Mesendoderm (in vitro differentiated cells): ENCODE measurements around the gene LIG3.

Experiments used
- DNase-seq: peaks from one replicate; pipeline ENCODE4 v3.0.0; 2013
- H2AK5ac ChIP-seq: 2 replicates; pipeline ENCODE4 v1.6.1; 2013; ENCODE audit warnings: low read length, inconsistent platforms
- H2BK120ac ChIP-seq: 2 replicates; pipeline ENCODE4 v1.6.1; 2013; ENCODE audit warnings: low read depth, mild to moderate bottlenecking, low read length, moderate library complexity, mixed read lengths
- H2BK15ac ChIP-seq: replicated peaks from 2 replicates; pipeline ENCODE4 v1.6.1; 2013; ENCODE audit warnings: low read depth, mild to moderate bottlenecking, moderate library complexity
- H2BK5ac ChIP-seq: 2 replicates; pipeline ENCODE4 v1.6.1; 2013; ENCODE audit warnings: low read length, inconsistent platforms
- H3K18ac ChIP-seq: 2 replicates; pipeline ENCODE4 v1.6.1; 2013; ENCODE audit warnings: mild to moderate bottlenecking, low read length, mixed read lengths
- H3K23ac ChIP-seq: one replicate; pipeline ENCODE4 v1.6.1; 2013; ENCODE audit warnings: low read length
- H3K27ac ChIP-seq: 2 replicates; pipeline ENCODE4 v1.5.1; 2013; ENCODE audit warnings: low read depth, mild to moderate bottlenecking, inconsistent platforms, low read length, moderate library complexity
- H3K27me3 ChIP-seq: 2 replicates; pipeline ENCODE4 v1.6.1; 2013; ENCODE audit warnings: low read length, control low read depth, mild to moderate bottlenecking, inconsistent platforms; ENCODE audit not compliant: insufficient read depth, poor library complexity
- H3K36me3 ChIP-seq: 2 replicates; pipeline ENCODE4 v1.6.1; 2013; ENCODE audit warnings: low read length, inconsistent platforms; ENCODE audit not compliant: control insufficient read depth, insufficient read depth
- H3K4ac ChIP-seq: one replicate; pipeline ENCODE4 v1.6.1; 2013; ENCODE audit warnings: low read depth, mild to moderate bottlenecking, low read length, moderate library complexity
- H3K4me1 ChIP-seq: 2 replicates; pipeline ENCODE4 v1.6.1; 2013; ENCODE audit warnings: low read depth, low read length, inconsistent platforms; ENCODE audit not compliant: control insufficient read depth
- H3K4me2 ChIP-seq: 2 replicates; pipeline ENCODE4 v1.6.1; 2013; ENCODE audit warnings: low read length
- H3K4me3 ChIP-seq: 2 replicates; pipeline ENCODE4 v1.5.1; 2013; ENCODE audit warnings: mild to moderate bottlenecking, low read length
- H3K56ac ChIP-seq: one replicate; pipeline ENCODE4 v1.6.1; 2013; ENCODE audit warnings: low read length
- H3K79me1 ChIP-seq: 2 replicates; pipeline ENCODE4 v1.6.1; 2013; ENCODE audit warnings: low read length, inconsistent platforms
- H3K79me2 ChIP-seq: 2 replicates; pipeline ENCODE4 v1.6.1; 2013; ENCODE audit warnings: mild to moderate bottlenecking, low read length; ENCODE audit not compliant: control insufficient read depth, insufficient read depth
- H3K9ac ChIP-seq: 2 replicates; pipeline ENCODE4 v1.6.1; 2013; ENCODE audit warnings: low read length, inconsistent platforms
- H4K5ac ChIP-seq: one replicate; pipeline ENCODE4 v1.6.1; 2013; ENCODE audit warnings: low read length
- H4K8ac ChIP-seq: one replicate; pipeline ENCODE4 v1.6.1; 2013; ENCODE audit warnings: low read depth, mild to moderate bottlenecking, control low read depth, low read length, moderate library complexity
- WGBS: extraction: QIAGEN DNeasy Blood & Tissue Kit; methylation state at CpG from one replicate; pipeline ENCODE4 v1.1.7; 2013; ENCODE audit warnings: low lambda C conversion rate, missing lambda C conversion rate; ENCODE audit not compliant: insufficient coverage; ENCODE audit errors: extremely low coverage; 5-methylcytosine and 5-hydroxymethylcytosine counted together

Gene LIG3

DNA sequence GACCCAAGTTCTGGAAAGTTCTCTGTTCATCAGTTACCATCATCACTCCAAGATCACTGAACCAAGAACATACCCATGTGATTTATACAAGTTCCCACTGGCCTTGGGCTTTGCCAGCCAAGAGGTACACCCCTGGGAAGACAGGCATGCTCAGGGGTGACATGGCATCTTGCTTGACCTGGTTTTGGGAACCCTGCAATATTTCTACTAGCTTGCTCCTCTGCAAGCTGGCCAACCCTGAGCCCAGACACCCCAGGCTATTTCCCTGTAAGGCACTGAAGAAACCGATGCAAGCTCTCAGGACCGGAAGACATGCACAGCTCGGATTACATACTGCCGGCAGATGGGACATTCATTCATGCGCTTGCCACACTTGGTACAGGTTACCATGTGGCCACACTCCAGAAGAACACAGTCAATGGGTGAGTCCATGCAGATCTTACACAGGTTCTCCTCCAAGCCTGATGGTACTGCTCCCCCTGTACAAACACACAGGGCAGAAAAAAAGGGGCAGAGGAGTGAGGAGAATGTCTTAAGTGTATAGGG is 31.4 kb downstream of the LIG3 start:
- Histone ChIP-seq H4K5ac (no peak overlapping the region), H3K27me3 (no peaks in the 10 kb centered on the region), H3K27ac (no peak overlapping the region), H3K4ac (no peak overlapping the region), H3K4me3 (no peak overlapping the region), H3K36me3 (peaks cover 1% of the 10 kb centered on the region), H3K56ac (no peak overlapping the region), H4K8ac (no peak overlapping the region), H2BK15ac (no peak overlapping the region), H3K4me2 (no peak overlapping the region), H2BK5ac (no peak overlapping the region), H3K9ac (no peak overlapping the region), H2BK120ac (no peak overlapping the region), H3K18ac (no peak overlapping the region), H3K79me1 (no peaks in the 10 kb centered on the region), H2AK5ac (no peak overlapping the region), H3K79me2 (no peaks in the 10 kb centered on the region), H3K4me1 (no peaks in the 10 kb centered on the region), H3K23ac (no peak overlapping the region)
- no peak for DNase-seq
- WGBS, result no CpG with 5 or more reads among the region's 5 CpGs

DNA sequence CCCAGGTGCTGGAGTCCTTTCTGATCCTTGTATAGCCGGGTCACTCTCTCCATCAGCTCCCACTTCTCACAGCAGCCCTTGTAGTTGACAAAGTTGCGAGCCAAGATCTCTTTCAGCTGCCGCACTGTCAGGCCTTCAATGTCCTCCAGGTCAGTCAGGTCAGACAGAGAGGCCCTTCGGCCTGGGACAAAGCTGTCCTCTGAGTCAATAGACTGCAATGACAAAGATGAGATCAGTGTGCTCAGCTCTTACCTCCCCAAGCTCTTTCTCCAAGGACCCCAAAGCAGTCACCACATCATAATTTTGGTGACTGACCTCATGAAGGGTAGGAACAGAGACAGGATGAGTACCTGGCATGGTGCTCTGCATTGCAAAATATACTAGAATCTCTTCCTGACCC is 36.1 kb downstream of the LIG3 start:
- no peak overlapping the region for H2AK5ac ChIP-seq
- no CpG with 5 or more reads among the region's 4 CpGs for WGBS
- H3K56ac ChIP-seq, result no peak overlapping the region
- no peak overlapping the region for H3K4me3 ChIP-seq
- no peak overlapping the region for H3K23ac ChIP-seq
- no peak overlapping the region for H3K27ac ChIP-seq
- H2BK120ac ChIP-seq, result no peak overlapping the region
- H3K18ac ChIP-seq, result no peak overlapping the region
- no peaks in the 10 kb centered on the region for H3K79me1 ChIP-seq
- no peak overlapping the region for H3K4me2 ChIP-seq
- no peak overlapping the region for H4K8ac ChIP-seq
- no peak overlapping the region for H3K4ac ChIP-seq
- no peak overlapping the region for H2BK5ac ChIP-seq
- H3K27me3 ChIP-seq, result no peaks in the 10 kb centered on the region
- no peaks in the 10 kb centered on the region for H3K4me1 ChIP-seq
- no peak overlapping the region for H4K5ac ChIP-seq
- peaks cover 1% of the 10 kb centered on the region for H3K36me3 ChIP-seq
- H3K9ac ChIP-seq, result no peak overlapping the region
- no peak overlapping the region for H2BK15ac ChIP-seq
- no peak for DNase-seq
- H3K79me2 ChIP-seq, result no peaks in the 10 kb centered on the region

- peaks cover 1% of the 10 kb centered on the region for H3K36me3 ChIP-seq
- H3K56ac ChIP-seq, result no peak overlapping the region
Measured at GRCh38 chr17:35017021-35017420, 36.7 kb downstream of the LIG3 start.

DNA sequence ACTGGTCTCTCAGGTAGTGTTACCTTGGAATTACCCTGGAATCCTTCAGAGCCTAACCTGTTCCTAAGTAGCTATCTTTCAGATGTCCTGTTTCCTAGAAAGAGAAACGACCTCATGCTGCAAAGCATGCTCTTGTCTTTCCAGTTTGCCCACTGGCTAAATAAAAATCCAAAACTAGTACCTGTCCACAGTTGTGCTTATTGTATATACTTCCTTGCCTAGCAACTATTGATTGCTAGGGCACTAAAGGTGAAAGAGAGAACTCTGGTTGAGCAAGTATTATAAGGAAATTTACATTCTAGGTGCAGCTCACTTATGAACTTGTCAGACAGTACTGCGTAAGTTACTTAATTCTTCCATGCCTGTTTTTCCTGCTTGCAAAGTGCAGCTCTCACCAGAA is 38.5 kb downstream of the LIG3 start:
- H3K23ac ChIP-seq, result no peak overlapping the region
- no peak overlapping the region for H3K27ac ChIP-seq
- H2BK15ac ChIP-seq, result no peak overlapping the region
- no peak overlapping the region for H3K4me2 ChIP-seq
- no peak overlapping the region for H3K18ac ChIP-seq
- no peak overlapping the region for H4K5ac ChIP-seq
- H3K4me3 ChIP-seq, result no peak overlapping the region
- H3K27me3 ChIP-seq, result no peaks in the 10 kb centered on the region
- WGBS, result no CpG with 5 or more reads among the region's 2 CpGs
- no peak overlapping the region for H3K4ac ChIP-seq
- DNase-seq, result no peak
- peaks cover 1% of the 10 kb centered on the region for H3K36me3 ChIP-seq
- H2BK120ac ChIP-seq, result no peak overlapping the region
- H2BK5ac ChIP-seq, result no peak overlapping the region
- no peak overlapping the region for H3K56ac ChIP-seq
- no peaks in the 10 kb centered on the region for H3K79me1 ChIP-seq
- H2AK5ac ChIP-seq, result no peak overlapping the region
- H3K9ac ChIP-seq, result no peak overlapping the region
- H4K8ac ChIP-seq, result no peak overlapping the region
- no peaks in the 10 kb centered on the region for H3K4me1 ChIP-seq
- no peaks in the 10 kb centered on the region for H3K79me2 ChIP-seq

More at GRCh38 chr17:35017021-35017420, 36.7 kb downstream of the LIG3 start:
- H3K4me3 ChIP-seq, result no peak overlapping the region
- no peak overlapping the region for H3K9ac ChIP-seq
- no peak overlapping the region for H2BK15ac ChIP-seq
- H3K18ac ChIP-seq, result no peak overlapping the region
- no peaks in the 10 kb centered on the region for H3K27me3 ChIP-seq
- no peak overlapping the region for H4K5ac ChIP-seq
- 100% methylated on average over 2 of the region's 4 CpGs for WGBS
- H2BK120ac ChIP-seq, result no peak overlapping the region
- H3K4me1 ChIP-seq, result no peaks in the 10 kb centered on the region
- H3K4me2 ChIP-seq, result no peak overlapping the region
- no peaks in the 10 kb centered on the region for H3K79me2 ChIP-seq
- H3K23ac ChIP-seq, result no peak overlapping the region
- H3K79me1 ChIP-seq, result no peaks in the 10 kb centered on the region
- DNase-seq, result no peak
- H3K4ac ChIP-seq, result no peak overlapping the region
- H4K8ac ChIP-seq, result no peak overlapping the region
- no peak overlapping the region for H2AK5ac ChIP-seq
- no peak overlapping the region for H3K27ac ChIP-seq
- no peak overlapping the region for H2BK5ac ChIP-seq

- H3K56ac ChIP-seq, result no peak overlapping the region
- no peak overlapping the region for H3K23ac ChIP-seq
- H3K36me3 ChIP-seq, result peaks cover 1% of the 10 kb centered on the region
- H3K4me3 ChIP-seq, result no peak overlapping the region
- H4K5ac ChIP-seq, result no peak overlapping the region
- no CpG with 5 or more reads among the region's 6 CpGs for WGBS
- no peaks in the 10 kb centered on the region for H3K27me3 ChIP-seq
- H3K79me2 ChIP-seq, result no peaks in the 10 kb centered on the region
- no peak overlapping the region for H3K4me2 ChIP-seq
- no peak overlapping the region for H2AK5ac ChIP-seq
- no peak for DNase-seq
- no peak overlapping the region for H2BK120ac ChIP-seq
- H3K9ac ChIP-seq, result no peak overlapping the region
- no peak overlapping the region for H3K4ac ChIP-seq
- H4K8ac ChIP-seq, result no peak overlapping the region
- H3K18ac ChIP-seq, result no peak overlapping the region
- H2BK15ac ChIP-seq, result no peak overlapping the region
- H2BK5ac ChIP-seq, result no peak overlapping the region
- no peaks in the 10 kb centered on the region for H3K4me1 ChIP-seq
- no peak overlapping the region for H3K27ac ChIP-seq
- H3K79me1 ChIP-seq, result no peaks in the 10 kb centered on the region
Measured at GRCh38 chr17:35019386-35020179, 39.3 kb downstream of the LIG3 start.
